Gastrocnemius medialis (tissue), 4 donors: ENCODE measurements around the gene FUOM.

ENCODE experiments used
- CTCF ChIP-seq, 5 experiments: fragments of 450-650 bp in 3 of 5; fragments of 200-600 bp in 2 of 5; sonication (generic) in 2 of 5; IDR thresholded peaks in 4 of 5; conservative IDR thresholded peaks in 1 of 5; 1 replicate in 4 of 5; 2 replicates in 1 of 5; pipeline ENCODE4 v1.5.1; 2016 to 2019; ENCODE audit warnings: antibody characterized with exemption in 5 of 5, mild to moderate bottlenecking in 3 of 5, moderate library complexity in 3 of 5
- POLR2A ChIP-seq, 2 donors: fragments of 450-650 bp; IDR thresholded peaks; one replicate each; pipeline ENCODE4 v1.6.1; 2017; ENCODE audit warnings: antibody characterized with exemption in 2 of 2, mild to moderate bottlenecking in 2 of 2, moderate library complexity in 2 of 2

GRCh38 chr10:133327651-133328357, 30.0 kb downstream of the FUOM start:
- no peak for TF ChIP-seq CTCF (IDR thresholded peaks at IDR 0.05 in 4 of 5, conservative IDR thresholded peaks at IDR 0.05 in 1 of 5)
- TF ChIP-seq POLR2A (IDR thresholded peaks at IDR 0.05) = no peak
